SU-DHL-6 (cell line): ENCODE data around the gene TEX19.

Source experiments
- CTCF ChIP-seq: fragments of 200-600 bp; sonication (generic); IDR thresholded peaks from one replicate; pipeline ENCODE4 v1.5.1; 2017; ENCODE audit warnings: antibody characterized with exemption, mild to moderate bottlenecking, low read length, moderate library complexity; ENCODE audit not compliant: insufficient read depth, poor library complexity, severe bottlenecking
- EZH2phosphoT487 ChIP-seq: fragments of 200-600 bp; sonication (generic), shearing (Covaris generic); conservative IDR thresholded peaks from 2 replicates; pipeline ENCODE4 v1.6.1; 2018; ENCODE audit warnings: mild to moderate bottlenecking, antibody characterized with exemption, low read length, moderate library complexity, mixed read lengths

- no peak for TF ChIP-seq CTCF
- TF ChIP-seq EZH2phosphoT487, result no peak
Measured at GRCh38 chr17:82406131-82406671, 47.2 kb downstream of the TEX19 start.
